ENCODE data around the gene COL2A1.
A peak's percentile ranks its signal among the peaks of the same experiment; 100 is the strongest.
"Not testable (repeated sequence)": the region's sequence is repeated elsewhere in the genome, so short reads cannot be mapped to it uniquely, and the experiment has no call there.

The COL2A1 gene

GRCh38 chr12:47975816-47976215 is 28.5 kb downstream of the COL2A1 start:
- no peak for DNase-seq (ENCODE audit: low read depth in 2 of 2)

GRCh38 chr12:47975036-47975620 is 29.1 kb downstream of the COL2A1 start:
- no peak for DNase-seq (ENCODE audit: low read depth in 2 of 2)

GRCh38 chr12:47973870-47974269 is 30.4 kb downstream of the COL2A1 start:
- DNase-seq (ENCODE audit: low read depth in 2 of 2), result no peak

- no peak for DNase-seq (ENCODE audit: low read depth in 2 of 2)
Measured at GRCh38 chr12:47972895-47973294, 31.4 kb downstream of the COL2A1 start.

- no peak for DNase-seq (ENCODE audit: low read depth in 2 of 2)
Measured at GRCh38 chr12:47970843-47971242, 33.4 kb downstream of the COL2A1 start.

GRCh38 chr12:47969845-47970244 is 34.4 kb downstream of the COL2A1 start:
- no peak for DNase-seq (ENCODE audit: low read depth in 2 of 2)

- DNase-seq (ENCODE audit: low read depth in 2 of 2), result no peak
Measured at GRCh38 chr12:47967461-47968321, 36.6 kb downstream of the COL2A1 start.

GRCh38 chr12:47965581-47965980 is 38.7 kb downstream of the COL2A1 start:
- DNase-seq (ENCODE audit: low read depth in 2 of 2), result no peak

- no peak for DNase-seq (ENCODE audit: low read depth in 2 of 2)
Measured at GRCh38 chr12:47964106-47964728, 40.1 kb downstream of the COL2A1 start.

GRCh38 chr12:47963340-47964040 is 40.8 kb downstream of the COL2A1 start, which contains the start of gene TMEM106C:
TSS of gene TMEM106C (plus strand) at chr12:47963596. CDS start at chr12:47964237, 641 bp downstream.
- peak; percentile 78 to 81 for DNase-seq (ENCODE audit: low read depth in 2 of 2)

GRCh38 chr12:47962198-47962597 is 42.1 kb downstream of the COL2A1 start:
- no peak for DNase-seq (ENCODE audit: low read depth in 2 of 2)

GRCh38 chr12:47957671-47958070 is 46.6 kb downstream of the COL2A1 start:
- DNase-seq (ENCODE audit: low read depth in 2 of 2), result not testable (repeated sequence)

GRCh38 chr12:47955059-47955458 is 49.2 kb downstream of the COL2A1 start:
- DNase-seq (ENCODE audit: low read depth in 2 of 2), result no peak

- DNase-seq (ENCODE audit: low read depth in 2 of 2), result no peak
Measured at GRCh38 chr12:47954467-47955045, 49.7 kb downstream of the COL2A1 start.

GRCh38 chr12:47954058-47954457 is 50.2 kb downstream of the COL2A1 start:
- DNase-seq (ENCODE audit: low read depth in 2 of 2), result no peak

- no peak for DNase-seq (ENCODE audit: low read depth in 2 of 2)
Measured at GRCh38 chr12:47950856-47951468, 53.3 kb downstream of the COL2A1 start.

- DNase-seq (ENCODE audit: low read depth in 2 of 2), result no peak
Measured at GRCh38 chr12:47949441-47950341, 54.6 kb downstream of the COL2A1 start.

- no peak for DNase-seq (ENCODE audit: low read depth in 2 of 2)
Measured at GRCh38 chr12:47947341-47947740, 56.9 kb downstream of the COL2A1 start.

GRCh38 chr12:47946413-47947323 is 57.6 kb downstream of the COL2A1 start:
- DNase-seq (ENCODE audit: low read depth in 2 of 2), result no peak

Data from stimulated activated CD8-positive, alpha-beta memory T cell treated with anti-CD3 and anti-CD28 coated beads, Interleukin-15, amount 100 ng/mL, for 4 hours (primary cell).